ENCODE results near the gene RPS28. TPM values are rescaled to one million over a fixed set of nuclear protein-coding genes. Genes with fewer than 3 reads are reported as not detected.
"Not testable (repeated sequence)": the region's sequence is repeated elsewhere in the genome, so short reads cannot be mapped to it uniquely, and the experiment has no call there.

Gene RPS28
- total RNA-seq, 8 experiments from 2014 or later = 550 to 1,110 (median 1,001) TPM

GRCh38 chr19:8338835-8339234, 17.5 kb downstream of the RPS28 start:
- Histone ChIP-seq H3K4me3 (no peak overlapping the region), H3K27ac (no peak overlapping the region), H3K4me1 (replicated peaks in 1 of 2) (no peaks in the 10 kb centered on the region)
- no peak for ATAC-seq (replicated peaks in 6 of 8)
- WGBS, 10 experiments = 40 to 73% (median 64%) methylated on average over 1 to 4 of the region's 6 CpGs; no CpG with 5 or more reads in 7 of the 10 experiments
- in situ Hi-C loops (cut with MboI; ENCODE audit: low pct_unique_long_range_greater_than_20kb in 2 of 9, low sequenced_read_pairs in 9 of 9, unreplicated experiment in 9 of 9) = no loop called here

- in situ Hi-C loops (cut with MboI; ENCODE audit: low pct_unique_long_range_greater_than_20kb in 2 of 9, low sequenced_read_pairs in 9 of 9, unreplicated experiment in 9 of 9) = no loop called here
- H3K27ac ChIP-seq = no peak overlapping the region
- peak in 3 of 8 experiments; percentile 5 to 9 (median 8) for ATAC-seq (replicated peaks in 6 of 8)
- no peak overlapping the region for H3K4me3 ChIP-seq
- WGBS, 10 experiments = 0 to 53% (median 40%) methylated on average over 1 to 9 of the region's 15 CpGs; no CpG with 5 or more reads in 5 of the 10 experiments
- H3K4me1 ChIP-seq (replicated peaks in 1 of 2) = no peaks in the 10 kb centered on the region
Observed at GRCh38 chr19:8340341-8341096, 19.2 kb downstream of the RPS28 start.

- in situ Hi-C loops (cut with MboI; ENCODE audit: low pct_unique_long_range_greater_than_20kb in 2 of 9, low sequenced_read_pairs in 9 of 9, unreplicated experiment in 9 of 9); ATAC-seq (replicated peaks in 6 of 8); H3K4me3 ChIP-seq; H3K4me1 ChIP-seq (replicated peaks in 1 of 2); H3K27ac ChIP-seq: not testable (repeated sequence)
- WGBS, 10 experiments = 87 to 100% (median 95%) methylated on average over 1 to 4 of the region's 4 CpGs; no CpG with 5 or more reads in 6 of the 10 experiments
Observed at GRCh38 chr19:8341504-8341903, 20.2 kb downstream of the RPS28 start.

GRCh38 chr19:8342316-8342683, 21.0 kb downstream of the RPS28 start:
- H3K4me3 ChIP-seq = no peak overlapping the region
- WGBS, 10 experiments = 27 to 65% methylated on average over 3 to 6 of the region's 14 CpGs; no CpG with 5 or more reads in 8 of the 10 experiments
- H3K4me1 ChIP-seq (replicated peaks in 1 of 2) = no peaks in the 10 kb centered on the region
- H3K27ac ChIP-seq = no peak overlapping the region
- in situ Hi-C loops (cut with MboI; ENCODE audit: low pct_unique_long_range_greater_than_20kb in 2 of 9, low sequenced_read_pairs in 9 of 9, unreplicated experiment in 9 of 9) = no loop called here
- no peak for ATAC-seq (replicated peaks in 6 of 8)

GRCh38 chr19:8342684-8343482, 21.6 kb downstream of the RPS28 start, which contains the start of gene KANK3:
Gene KANK3 (minus strand): TSS chr19:8343262. CDS start chr19:8337828, 5,434 bp downstream.
- ATAC-seq (replicated peaks in 6 of 8) = peak; percentile 97 to 100 (median 100)
- whole genome bisulfite sequencing, 10 experiments = 0 to 10% (median 3%) methylated on average over 2 to 12 of the region's 65 CpGs; no CpG with 5 or more reads in 7 of the 10 experiments
- Histone ChIP-seq H3K27ac (no peak within 1 kb of the TSS), H3K4me3 (peak within 1 kb of the TSS in 4 of 5 donors; percentile 4 to 31 (median 24)), H3K4me1 (replicated peaks in 1 of 2) (no peaks in the 10 kb centered on the region)
- in situ Hi-C loops (cut with MboI; ENCODE audit: low pct_unique_long_range_greater_than_20kb in 2 of 9, low sequenced_read_pairs in 9 of 9, unreplicated experiment in 9 of 9) = no loop called here

- 40 to 94% (median 58%) methylated on average over 2 to 5 of the region's 11 CpGs; no CpG with 5 or more reads in 4 of the 10 experiments for WGBS, 10 experiments
- Histone ChIP-seq H3K4me1 (replicated peaks in 1 of 2) (no peaks in the 10 kb centered on the region), H3K27ac (no peak overlapping the region), H3K4me3 (no peak overlapping the region)
- no peak for ATAC-seq (replicated peaks in 6 of 8)
- in situ Hi-C loops (cut with MboI; ENCODE audit: low pct_unique_long_range_greater_than_20kb in 2 of 9, low sequenced_read_pairs in 9 of 9, unreplicated experiment in 9 of 9) = no loop called here
Observed at GRCh38 chr19:8343483-8343844, 22.2 kb downstream of the RPS28 start.

GRCh38 chr19:8349629-8350372, 28.5 kb downstream of the RPS28 start:
- WGBS, 10 experiments = 33 to 100% (median 71%) methylated on average over 1 to 7 of the region's 8 CpGs; no CpG with 5 or more reads in 1 of the 10 experiments

GRCh38 chr19:8352134-8352827, 31.0 kb downstream of the RPS28 start:
- H3K4me1 ChIP-seq (replicated peaks in 1 of 2) = peaks cover 0 to 8% of the 10 kb centered on the region in 2 donors
- WGBS, 10 experiments = 0 to 60% (median 9%) methylated on average over 1 to 10 of the region's 10 CpGs
- peak in 6 of 8 experiments; percentile 16 to 79 (median 58) for ATAC-seq (replicated peaks in 6 of 8)
- in situ Hi-C loops (cut with MboI; ENCODE audit: low pct_unique_long_range_greater_than_20kb in 2 of 9, low sequenced_read_pairs in 9 of 9, unreplicated experiment in 9 of 9) = loop anchor here in 1 of 9 experiments (10.0 kb wide), 1 partner anchor 153 kb away; the partner anchor contains the start of gene PRAM1
- no peak overlapping the region for H3K27ac ChIP-seq
- H3K4me3 ChIP-seq = no peak overlapping the region

More at GRCh38 chr19:8349629-8350372, 28.5 kb downstream of the RPS28 start:
- H3K27ac ChIP-seq; H3K4me1 ChIP-seq (replicated peaks in 1 of 2); H3K4me3 ChIP-seq; ATAC-seq (replicated peaks in 6 of 8): not testable (repeated sequence)
- in situ Hi-C loops (cut with MboI; ENCODE audit: low pct_unique_long_range_greater_than_20kb in 2 of 9, low sequenced_read_pairs in 9 of 9, unreplicated experiment in 9 of 9) = loop anchor here in 1 of 9 experiments (10.0 kb wide), 1 partner anchor 155 kb away; the partner anchor contains the start of gene PRAM1

- 33% methylated on average over 1 of the region's 5 CpGs; no CpG with 5 or more reads in 9 of the 10 experiments for WGBS, 10 experiments
- H3K4me3 ChIP-seq = not testable (repeated sequence)
Observed at GRCh38 chr19:8352845-8353244, 31.5 kb downstream of the RPS28 start.

GRCh38 chr19:8355631-8356402, 34.5 kb downstream of the RPS28 start:
- H3K4me1 ChIP-seq (replicated peaks in 1 of 2) = peaks cover 0 to 8% of the 10 kb centered on the region in 2 donors
- no peak overlapping the region for H3K4me3 ChIP-seq
- 44 to 81% (median 69%) methylated on average over 1 to 5 of the region's 6 CpGs; no CpG with 5 or more reads in 2 of the 10 experiments for WGBS, 10 experiments
- H3K27ac ChIP-seq = no peak overlapping the region
- peak in 5 of 8 experiments; percentile 20 to 68 (median 49) for ATAC-seq (replicated peaks in 6 of 8)
- in situ Hi-C loops (cut with MboI; ENCODE audit: low pct_unique_long_range_greater_than_20kb in 2 of 9, low sequenced_read_pairs in 9 of 9, unreplicated experiment in 9 of 9) = loop anchor here in 1 of 9 experiments (10.0 kb wide), 1 partner anchor 149 kb away; the partner anchor contains the start of gene PRAM1

More at GRCh38 chr19:8352845-8353244, 31.5 kb downstream of the RPS28 start:
- not testable (repeated sequence) for H3K4me1 ChIP-seq (replicated peaks in 1 of 2); H3K27ac ChIP-seq
- in situ Hi-C loops (cut with MboI; ENCODE audit: low pct_unique_long_range_greater_than_20kb in 2 of 9, low sequenced_read_pairs in 9 of 9, unreplicated experiment in 9 of 9) = loop anchor here in 1 of 9 experiments (10.0 kb wide), 1 partner anchor 152 kb away; the partner anchor contains the start of gene PRAM1
- ATAC-seq (replicated peaks in 6 of 8) = peak in 3 of 8 experiments; percentile 7 to 44 (median 37)

GRCh38 chr19:8357007-8357521, 35.8 kb downstream of the RPS28 start:
- WGBS, 10 experiments = 38 to 95% (median 82%) methylated on average over 1 to 4 of the region's 4 CpGs; no CpG with 5 or more reads in 1 of the 10 experiments
- in situ Hi-C loops (cut with MboI; ENCODE audit: low pct_unique_long_range_greater_than_20kb in 2 of 9, low sequenced_read_pairs in 9 of 9, unreplicated experiment in 9 of 9) = loop anchor here in 1 of 9 experiments (10.0 kb wide), 1 partner anchor 148 kb away; the partner anchor contains the start of gene PRAM1
- Histone ChIP-seq H3K4me3 (no peak overlapping the region), H3K27ac (no peak overlapping the region), H3K4me1 (replicated peaks in 1 of 2) (peaks cover 0 to 8% of the 10 kb centered on the region in 2 donors)
- ATAC-seq (replicated peaks in 6 of 8) = no peak
